ENCODE data around the gene MAGEC1. TPM values are rescaled to one million over a fixed set of nuclear protein-coding genes. Genes with fewer than 3 reads are reported as not detected.

MAGEC1 gene
- total RNA-seq, 1 donor from 2014 or later: not detected

- Mint-ChIP-seq H3K4me1 (ENCODE audit: low read depth) (no peaks in the 10 kb centered on the region), H3K9me3 (ENCODE audit: low read depth) (peaks cover 39% of the 10 kb centered on the region), H3K27ac (no peak overlapping the region), H3K36me3 (ENCODE audit: insufficient read depth) (no peaks in the 10 kb centered on the region), H3K27me3 (no peaks in the 10 kb centered on the region), H3K4me3 (ENCODE audit: low read depth) (no peak overlapping the region)
- DNase-seq (ENCODE audit: low spot score, unreplicated experiment): no peak
- TF ChIP-seq, protein P1, sequence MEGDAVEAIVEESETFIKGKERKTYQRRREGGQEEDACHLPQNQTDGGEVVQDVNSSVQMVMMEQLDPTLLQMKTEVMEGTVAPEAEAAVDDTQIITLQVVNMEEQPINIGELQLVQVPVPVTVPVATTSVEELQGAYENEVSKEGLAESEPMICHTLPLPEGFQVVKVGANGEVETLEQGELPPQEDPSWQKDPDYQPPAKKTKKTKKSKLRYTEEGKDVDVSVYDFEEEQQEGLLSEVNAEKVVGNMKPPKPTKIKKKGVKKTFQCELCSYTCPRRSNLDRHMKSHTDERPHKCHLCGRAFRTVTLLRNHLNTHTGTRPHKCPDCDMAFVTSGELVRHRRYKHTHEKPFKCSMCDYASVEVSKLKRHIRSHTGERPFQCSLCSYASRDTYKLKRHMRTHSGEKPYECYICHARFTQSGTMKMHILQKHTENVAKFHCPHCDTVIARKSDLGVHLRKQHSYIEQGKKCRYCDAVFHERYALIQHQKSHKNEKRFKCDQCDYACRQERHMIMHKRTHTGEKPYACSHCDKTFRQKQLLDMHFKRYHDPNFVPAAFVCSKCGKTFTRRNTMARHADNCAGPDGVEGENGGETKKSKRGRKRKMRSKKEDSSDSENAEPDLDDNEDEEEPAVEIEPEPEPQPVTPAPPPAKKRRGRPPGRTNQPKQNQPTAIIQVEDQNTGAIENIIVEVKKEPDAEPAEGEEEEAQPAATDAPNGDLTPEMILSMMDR (IDR thresholded peaks at IDR 0.05; ENCODE audit: unreplicated experiment): no peak
Measured at GRCh38 chrX:141947350-141947749, 43.7 kb downstream of the MAGEC1 start.

- Mint-ChIP-seq H3K36me3 (ENCODE audit: insufficient read depth) (no peaks in the 10 kb centered on the region), H3K27ac (no peak overlapping the region), H3K27me3 (no peaks in the 10 kb centered on the region), H3K4me1 (ENCODE audit: low read depth) (no peaks in the 10 kb centered on the region), H3K9me3 (ENCODE audit: low read depth) (peaks cover 32% of the 10 kb centered on the region), H3K4me3 (ENCODE audit: low read depth) (no peak overlapping the region)
- TF ChIP-seq, protein P1 (IDR thresholded peaks at IDR 0.05; ENCODE audit: unreplicated experiment): no peak
- DNase-seq (ENCODE audit: low spot score, unreplicated experiment): no peak
Measured at GRCh38 chrX:141952603-141953002, 48.9 kb downstream of the MAGEC1 start.

DNA sequence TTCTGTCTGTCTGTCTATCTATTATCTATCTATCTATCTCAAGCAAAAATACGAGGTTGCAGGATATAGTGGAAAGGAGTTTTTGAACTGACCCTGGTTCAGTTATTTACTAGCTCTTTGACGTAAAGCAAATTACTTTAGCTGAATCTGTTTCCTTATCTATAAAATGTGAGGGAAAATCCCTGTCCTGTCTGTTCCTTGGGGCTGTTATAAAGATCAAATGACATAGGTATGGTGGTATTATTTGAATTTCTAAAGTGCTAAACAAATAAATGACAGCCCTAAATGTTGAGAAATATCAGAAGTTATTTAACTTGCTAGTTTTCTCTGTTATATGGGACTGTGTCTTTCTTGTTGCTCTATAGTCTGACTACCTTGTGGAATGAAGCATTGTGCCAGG lies 55.0 kb downstream of the MAGEC1 start:
- no peak overlapping the region for H3K4me3 Mint-ChIP-seq (ENCODE audit: low read depth)
- H3K36me3 Mint-ChIP-seq (ENCODE audit: insufficient read depth): no peaks in the 10 kb centered on the region
- TF ChIP-seq, protein P1 (IDR thresholded peaks at IDR 0.05; ENCODE audit: unreplicated experiment): no peak
- no peak for DNase-seq (ENCODE audit: low spot score, unreplicated experiment)
- no peaks in the 10 kb centered on the region for H3K4me1 Mint-ChIP-seq (ENCODE audit: low read depth)
- H3K9me3 Mint-ChIP-seq (ENCODE audit: low read depth): peaks cover 18% of the 10 kb centered on the region
- no peaks in the 10 kb centered on the region for H3K27me3 Mint-ChIP-seq
- no peak overlapping the region for H3K27ac Mint-ChIP-seq

Other genes with a start within 250 kb of the MAGEC1 start
- gene SPANXD, start 205.2 kb upstream of the MAGEC1 start, total RNA-seq: not detected in 2 replicates
- gene MAGEC3, start 65.6 kb upstream of the MAGEC1 start, total RNA-seq: 0.31 TPM in 1 of 2 replicates, not detected in the other